Keratinocyte (primary cell): ENCODE data around the gene HSPB9. TPM values are rescaled to one million over a fixed set of nuclear protein-coding genes. Genes with fewer than 3 reads are reported as not detected.

Experiments
- DNase-seq: peaks from one replicate; pipeline ENCODE4 v3.0.0-alpha.2; 2011; ENCODE audit warnings: low read depth, missing footprints, low spot score
- FAIRE-seq: peaks from 2 replicates; lab custom pipeline; 2011; peaks lifted over from hg19 to GRCh38; lab: Jason Lieb, UNC
- H2AFZ ChIP-seq: 2 replicates; pipeline ENCODE4 v1.6.0; 2012; ENCODE audit warnings: low read length, control low read depth, inconsistent platforms; ENCODE audit not compliant: control insufficient read depth
- H3K27ac ChIP-seq: 2 replicates; pipeline ENCODE4 v1.5.1; 2011; ENCODE audit warnings: low read length; ENCODE audit not compliant: control insufficient read depth, insufficient read depth
- H3K27me3 ChIP-seq: 3 replicates; pipeline ENCODE4 v1.6.0; 2011; ENCODE audit warnings: low read length; ENCODE audit not compliant: control insufficient read depth, insufficient read depth; ENCODE audit errors: extremely low read depth
- H3K36me3 ChIP-seq, 2 experiments: 2 replicates in 1 of 2; 3 replicates in 1 of 2; pipeline ENCODE4 v1.5.1; 2011; ENCODE audit warnings: low read length in 2 of 2, mild to moderate bottlenecking in 1 of 2; ENCODE audit not compliant: control insufficient read depth in 2 of 2, insufficient read depth in 2 of 2; ENCODE audit errors: extremely low read depth in 1 of 2
- H3K4me1 ChIP-seq: 3 replicates; pipeline ENCODE4 v1.5.1; 2011; ENCODE audit warnings: low read length; ENCODE audit not compliant: control insufficient read depth, insufficient read depth; ENCODE audit errors: extremely low read depth
- H3K4me2 ChIP-seq: 3 replicates; pipeline ENCODE4 v1.6.0; 2011; ENCODE audit warnings: low read depth, low read length; ENCODE audit not compliant: control insufficient read depth, insufficient read depth; ENCODE audit errors: extremely low read depth
- H3K4me3 ChIP-seq, 3 experiments: fragments of 200-600 bp in 1 of 3; sonication (generic) in 1 of 3; 2 replicates in 2 of 3; 3 replicates in 1 of 3; pipeline ENCODE4 v1.5.1; 2011 to 2016; ENCODE audit warnings: low read length in 3 of 3, mild to moderate bottlenecking in 3 of 3, control low read depth in 2 of 3, inconsistent platforms in 1 of 3, low read depth in 1 of 3, mixed read lengths in 1 of 3, mixed run types in 1 of 3, moderate library complexity in 1 of 3; ENCODE audit not compliant: control insufficient read depth in 2 of 3, insufficient read depth in 2 of 3; ENCODE audit errors: extremely low read depth in 1 of 3
- H3K79me2 ChIP-seq: 2 replicates; pipeline ENCODE4 v1.6.0; 2012; ENCODE audit warnings: low read length; ENCODE audit not compliant: control insufficient read depth, insufficient read depth
- H3K9ac ChIP-seq: 3 replicates; pipeline ENCODE4 v1.6.0; 2011; ENCODE audit warnings: low read length; ENCODE audit not compliant: control insufficient read depth, insufficient read depth; ENCODE audit errors: extremely low read depth
- H3K9me1 ChIP-seq: 3 replicates; pipeline ENCODE4 v1.6.0; 2011; ENCODE audit warnings: low read length; ENCODE audit not compliant: control insufficient read depth, insufficient read depth; ENCODE audit errors: extremely low read depth
- H3K9me3 ChIP-seq: 2 replicates; pipeline ENCODE4 v1.5.1; 2012; ENCODE audit warnings: low read depth, low read length; ENCODE audit not compliant: control insufficient read depth
- H4K20me1 ChIP-seq: 3 replicates; pipeline ENCODE4 v1.6.0; 2011; ENCODE audit warnings: low read length; ENCODE audit not compliant: control insufficient read depth, insufficient read depth; ENCODE audit errors: extremely low read depth
- CTCF ChIP-seq, 3 experiments: IDR thresholded peaks in 1 of 3; conservative IDR thresholded peaks in 1 of 3; optimal IDR thresholded peaks in 1 of 3; 2 replicates in 2 of 3; 3 replicates in 1 of 3; pipeline versions ENCODE3 to v1.5.1; 2011; ENCODE audit warnings: low read length in 3 of 3, mild to moderate bottlenecking in 3 of 3, moderate library complexity in 2 of 3, control low read depth in 1 of 3, inconsistent platforms in 1 of 3; ENCODE audit not compliant: insufficient read depth in 2 of 3; ENCODE audit errors: extremely low read depth in 1 of 3
- EZH2 ChIP-seq: IDR thresholded peaks from one replicate; pipeline ENCODE4 v1.6.1; 2012; ENCODE audit warnings: inconsistent platforms, mild to moderate bottlenecking, low read length, moderate library complexity
- dilution Hi-C: fragments of 300-500 bp; cut with MboI; formaldehyde crosslinking; loops from one replicate; pipeline ENCODE4 v1.7.0; 2020; ENCODE audit warnings: low sequenced_read_pairs; ENCODE audit not compliant: extremely low pct_ligation_motif_present
- polyA plus RNA-seq, 5 experiments: library from polyadenylated mRNA; depleted of rRNA in 3 of 5; stranded (reverse) in 3 of 5; stranded (forward) in 1 of 5; unstranded in 1 of 5; fragments of >200 nt; gene quantifications; 1 replicate in 1 of 5; 2 replicates in 3 of 5; 3 replicates in 1 of 5; pipeline versions ENCODE4 v1.2.1 to v1.2.3, GENCODE V29; 2011 to 2012; ENCODE audit warnings: missing spikeins in 2 of 5, low read depth in 1 of 5, low replicate concordance in 1 of 5

HSPB9 gene
- polyA plus RNA-seq, 1 donor (not counting 4 experiments of a cell fraction or from before 2014, with no cell fraction given), result not detected

GRCh38 chr17:42094375-42095069 is 28.1 kb upstream of the HSPB9 start:
- no peak overlapping the region for H3K9ac ChIP-seq
- H3K79me2 ChIP-seq, result no peaks in the 10 kb centered on the region
- no peaks in the 10 kb centered on the region for H3K9me3 ChIP-seq
- H3K27me3 ChIP-seq, result peaks cover 37% of the 10 kb centered on the region
- H2AFZ ChIP-seq, result no peak overlapping the region
- H3K4me2 ChIP-seq, result no peak overlapping the region
- DNase-seq (no peak), FAIRE-seq (no peak)
- H4K20me1 ChIP-seq, result no peaks in the 10 kb centered on the region
- dilution Hi-C loops, result no loop called here
- no peak overlapping the region for H3K27ac ChIP-seq
- H3K4me1 ChIP-seq, result peaks cover 5% of the 10 kb centered on the region
- TF ChIP-seq CTCF (optimal IDR thresholded peaks at IDR 0.05 in 1 of 3, IDR thresholded peaks at IDR 0.05 in 1 of 3, conservative IDR thresholded peaks at IDR 0.05 in 1 of 3; ENCODE audit: extremely low read depth in 1 of 3, insufficient read depth in 2 of 3, low read length in 3 of 3), result no peak
- no peak for TF ChIP-seq EZH2
- H3K36me3 ChIP-seq, result no peaks in the 10 kb centered on the region
- no peaks in the 10 kb centered on the region for H3K9me1 ChIP-seq
- H3K4me3 ChIP-seq, result no peak overlapping the region

GRCh38 chr17:42096360-42097111 is 26.1 kb upstream of the HSPB9 start:
- H4K20me1 ChIP-seq, result no peaks in the 10 kb centered on the region
- no peak overlapping the region for H3K9ac ChIP-seq
- FAIRE-seq (no peak), DNase-seq (no peak)
- H3K36me3 ChIP-seq, result no peaks in the 10 kb centered on the region
- dilution Hi-C loops, result no loop called here
- H2AFZ ChIP-seq, result no peak overlapping the region
- H3K4me1 ChIP-seq, result peaks cover 5% of the 10 kb centered on the region
- H3K9me3 ChIP-seq, result no peaks in the 10 kb centered on the region
- H3K27ac ChIP-seq, result no peak overlapping the region
- no peak overlapping the region for H3K4me2 ChIP-seq
- TF ChIP-seq EZH2 (no peak), CTCF (optimal IDR thresholded peaks at IDR 0.05 in 1 of 3, IDR thresholded peaks at IDR 0.05 in 1 of 3, conservative IDR thresholded peaks at IDR 0.05 in 1 of 3; ENCODE audit: extremely low read depth in 1 of 3, insufficient read depth in 2 of 3, low read length in 3 of 3) (no peak)
- peaks cover 34% of the 10 kb centered on the region for H3K27me3 ChIP-seq
- H3K4me3 ChIP-seq, result no peak overlapping the region
- no peaks in the 10 kb centered on the region for H3K9me1 ChIP-seq
- H3K79me2 ChIP-seq, result no peaks in the 10 kb centered on the region
